Trophoblast cell (in vitro differentiated cells and primary cell): ENCODE data around the gene GDF15.

ENCODE experiments used
- DNase-seq, 2 donors: peaks; one replicate each; pipeline ENCODE4 v3.0.0-alpha.2; 2016
- H2AFZ ChIP-seq: 2 replicates; pipeline ENCODE4 v1.6.1; 2013; ENCODE audit warnings: low read length, moderate library complexity, mild to moderate bottlenecking; ENCODE audit not compliant: insufficient read depth, poor library complexity
- H2AK5ac ChIP-seq: 2 replicates; pipeline ENCODE4 v1.6.1; 2013; ENCODE audit warnings: mild to moderate bottlenecking, low read length
- H2BK120ac ChIP-seq: 2 replicates; pipeline ENCODE4 v1.6.1; 2013; ENCODE audit warnings: low read length, mild to moderate bottlenecking, moderate library complexity; ENCODE audit not compliant: insufficient read depth, poor library complexity
- H2BK12ac ChIP-seq: 2 replicates; pipeline ENCODE4 v1.6.1; 2013; ENCODE audit warnings: mild to moderate bottlenecking, low read length, moderate library complexity
- H2BK5ac ChIP-seq: 2 replicates; pipeline ENCODE4 v1.6.1; 2013; ENCODE audit warnings: low read length, low read depth, moderate library complexity, mild to moderate bottlenecking; ENCODE audit not compliant: poor library complexity
- H3K14ac ChIP-seq: 2 replicates; pipeline ENCODE4 v1.6.1; 2013; ENCODE audit warnings: mild to moderate bottlenecking, low read length
- H3K18ac ChIP-seq: 2 replicates; pipeline ENCODE4 v1.6.1; 2013; ENCODE audit warnings: mild to moderate bottlenecking, low read length
- H3K23ac ChIP-seq: 2 replicates; pipeline ENCODE4 v1.6.1; 2013; ENCODE audit warnings: low read length
- H3K27ac ChIP-seq: 2 replicates; pipeline ENCODE4 v1.5.1; 2013; ENCODE audit warnings: low read depth, mild to moderate bottlenecking, inconsistent platforms, low read length, moderate library complexity
- H3K27me3 ChIP-seq: 2 replicates; pipeline ENCODE4 v1.6.1; 2013; ENCODE audit warnings: inconsistent platforms, mild to moderate bottlenecking, low read length, moderate library complexity; ENCODE audit not compliant: insufficient read depth
- H3K36me3 ChIP-seq, 2 experiments: 1 replicate in 1 of 2; 2 replicates in 1 of 2; pipeline ENCODE4 v1.6.1; 2013; ENCODE audit warnings: low read length in 2 of 2, mild to moderate bottlenecking in 2 of 2, moderate library complexity in 1 of 2; ENCODE audit not compliant: insufficient read depth in 2 of 2, control insufficient read depth in 1 of 2
- H3K4ac ChIP-seq: 2 replicates; pipeline ENCODE4 v1.6.1; 2013; ENCODE audit warnings: low read depth, mild to moderate bottlenecking, low read length, moderate library complexity
- H3K4me1 ChIP-seq, 2 experiments: 1 replicate in 1 of 2; 2 replicates in 1 of 2; pipeline ENCODE4 v1.6.1; 2013; ENCODE audit warnings: low read length in 2 of 2, mild to moderate bottlenecking in 2 of 2, moderate library complexity in 1 of 2; ENCODE audit not compliant: insufficient read depth in 2 of 2, control insufficient read depth in 1 of 2
- H3K4me2 ChIP-seq: 2 replicates; pipeline ENCODE4 v1.6.1; 2013; ENCODE audit warnings: inconsistent platforms, mild to moderate bottlenecking, low read length, moderate library complexity
- H3K4me3 ChIP-seq: 2 replicates; pipeline ENCODE4 v1.5.1; 2013; ENCODE audit warnings: mild to moderate bottlenecking, low read depth, low read length, inconsistent platforms
- H3K79me1 ChIP-seq: one replicate; pipeline ENCODE4 v1.6.1; 2013; ENCODE audit warnings: low read length
- H3K79me2 ChIP-seq: 2 replicates; pipeline ENCODE4 v1.6.1; 2013; ENCODE audit warnings: low read length, mild to moderate bottlenecking; ENCODE audit not compliant: control insufficient read depth, insufficient read depth, poor library complexity
- H3K9ac ChIP-seq: 2 replicates; pipeline ENCODE4 v1.6.1; 2013; ENCODE audit warnings: mild to moderate bottlenecking, low read length
- H3K9me3 ChIP-seq: 2 replicates; pipeline ENCODE4 v1.6.1; 2013; ENCODE audit warnings: low read depth, mild to moderate bottlenecking, control low read depth, inconsistent platforms, low read length; ENCODE audit not compliant: insufficient read depth
- H4K12ac ChIP-seq: 2 replicates; pipeline ENCODE4 v1.6.1; 2013; ENCODE audit warnings: low read depth, mild to moderate bottlenecking, low read length, moderate library complexity
- H4K8ac ChIP-seq: 2 replicates; pipeline ENCODE4 v1.6.1; 2013; ENCODE audit warnings: low read depth, mild to moderate bottlenecking, low read length, moderate library complexity
- H4K91ac ChIP-seq: one replicate; pipeline ENCODE4 v1.6.1; 2013; ENCODE audit warnings: low read depth, mild to moderate bottlenecking, low read length, moderate library complexity
- WGBS: extraction: QIAGEN DNeasy Blood & Tissue Kit; methylation state at CpG from one replicate; pipeline ENCODE4 v1.1.7; 2013; ENCODE audit warnings: missing lambda C conversion rate; ENCODE audit not compliant: insufficient read length, insufficient coverage; ENCODE audit errors: extremely low coverage; 5-methylcytosine and 5-hydroxymethylcytosine counted together

The GDF15 gene

DNA sequence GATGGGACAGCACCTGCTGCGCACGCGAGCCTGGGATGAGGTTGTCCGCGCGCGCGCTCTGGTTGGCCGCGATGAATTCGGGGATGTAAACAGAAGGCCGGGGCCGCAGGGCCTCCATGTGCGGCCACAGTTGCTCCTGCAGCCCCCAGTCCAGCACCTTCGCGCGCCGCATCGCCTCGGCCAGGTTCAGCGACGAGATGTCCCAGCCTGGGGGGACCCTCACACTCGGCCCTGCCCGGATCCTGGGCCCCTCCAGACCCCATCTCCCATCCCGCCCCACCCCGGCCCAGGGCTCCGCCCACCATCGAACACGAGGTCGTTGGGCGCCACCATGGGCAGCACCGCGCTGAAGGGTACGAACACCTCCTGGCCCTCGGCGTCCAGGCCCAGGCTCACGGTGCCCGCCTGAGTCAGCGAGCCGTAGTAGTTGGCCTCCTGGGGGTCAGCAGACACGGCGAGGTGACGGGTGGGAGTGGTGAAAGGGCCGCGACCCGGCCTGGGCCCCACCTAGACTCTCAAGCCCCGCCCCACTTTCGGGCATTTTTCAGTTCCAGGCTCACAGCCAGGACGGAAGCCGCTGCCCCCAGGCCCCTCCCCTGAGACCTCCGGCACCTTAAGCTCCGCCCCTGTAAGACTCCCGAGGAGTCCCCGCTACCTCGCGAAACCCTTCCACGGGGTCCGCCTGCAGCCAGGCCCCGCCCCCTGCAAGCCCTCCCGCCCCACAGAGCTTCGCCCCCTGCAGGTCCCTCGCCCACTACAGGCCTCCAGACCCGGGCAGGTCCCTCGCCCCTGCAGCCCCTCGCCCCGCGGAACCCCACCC lies 50.9 kb downstream of the GDF15 start:
- Histone ChIP-seq H3K9ac (peak overlapping the region; percentile 59), H3K4me3 (peak overlapping the region; percentile 82), H2BK5ac (peak overlapping the region; percentile 36), H2BK120ac (no peak overlapping the region), H2AK5ac (peak overlapping the region; percentile 61), H3K4me1 (peaks cover 39 to 62% of the 10 kb centered on the region in 2 experiments), H3K27me3 (no peaks in the 10 kb centered on the region), H3K18ac (peak overlapping the region; percentile 68), H4K12ac (no peak overlapping the region), H2AFZ (peak overlapping the region; percentile 15), H3K36me3 (peaks cover 23 to 24% of the 10 kb centered on the region in 2 experiments), H3K14ac (peak overlapping the region; percentile 74), H4K8ac (peak overlapping the region; percentile 12), H3K79me1 (peaks cover 41% of the 10 kb centered on the region), H4K91ac (no peak overlapping the region), H3K27ac (peak overlapping the region; percentile 57), H3K23ac (no peak overlapping the region), H3K9me3 (peaks cover 2% of the 10 kb centered on the region), H3K4me2 (peak overlapping the region; percentile 79), H2BK12ac (no peak overlapping the region), H3K4ac (peak overlapping the region; percentile 59), H3K79me2 (peaks cover 16% of the 10 kb centered on the region)
- DNase-seq = peak; percentile 76 to 80
- no CpG with 5 or more reads among the region's 67 CpGs for WGBS

- peak within 1 kb of the TSS; percentile 87 for H3K4ac ChIP-seq
- peak within 1 kb of the TSS; percentile 96 for H4K8ac ChIP-seq
- H3K79me2 ChIP-seq = peaks cover 16% of the 10 kb centered on the region
- DNase-seq = peak in 1 of 2 donors; percentile 57
- peak within 1 kb of the TSS; percentile 98 for H3K18ac ChIP-seq
- H2AK5ac ChIP-seq = peak within 1 kb of the TSS; percentile 97
- peak within 1 kb of the TSS; percentile 79 for H3K4me2 ChIP-seq
- peak within 1 kb of the TSS; percentile 96 for H2BK5ac ChIP-seq
- peak within 1 kb of the TSS; percentile 63 for H2BK12ac ChIP-seq
- peaks cover 39% of the 10 kb centered on the region for H3K79me1 ChIP-seq
- H3K9ac ChIP-seq = peak within 1 kb of the TSS; percentile 86
- peaks cover 37 to 59% of the 10 kb centered on the region in 2 experiments for H3K4me1 ChIP-seq
- peak within 1 kb of the TSS; percentile 97 for H3K27ac ChIP-seq
- peak within 1 kb of the TSS; percentile 65 for H4K12ac ChIP-seq
- no peaks in the 10 kb centered on the region for H3K27me3 ChIP-seq
- peak within 1 kb of the TSS; percentile 84 for H3K14ac ChIP-seq
- peaks cover 2% of the 10 kb centered on the region for H3K9me3 ChIP-seq
- peaks cover 23 to 24% of the 10 kb centered on the region in 2 experiments for H3K36me3 ChIP-seq
- H3K4me3 ChIP-seq = peak within 1 kb of the TSS; percentile 93
- H2AFZ ChIP-seq = peak within 1 kb of the TSS; percentile 85
- H4K91ac ChIP-seq = peak within 1 kb of the TSS; percentile 99
- WGBS = no CpG with 5 or more reads among the region's 99 CpGs
- peak within 1 kb of the TSS; percentile 98 for H2BK120ac ChIP-seq
- H3K23ac ChIP-seq = no peak within 1 kb of the TSS
Observed at GRCh38 chr19:18437491-18438330, 51.8 kb downstream of the GDF15 start, which contains the start of gene ISYNA1. TSS of gene ISYNA1 (minus strand) at chr19:18438133. CDS start at chr19:18437979, 154 bp downstream.

GRCh38 chr19:18438331-18439024 lies 52.5 kb downstream of the GDF15 start:
- H4K91ac ChIP-seq = peak overlapping the region; percentile 99
- H3K27ac ChIP-seq = peak overlapping the region; percentile 97
- H3K27me3 ChIP-seq = no peaks in the 10 kb centered on the region
- H2AK5ac ChIP-seq = peak overlapping the region; percentile 97
- peaks cover 25 to 26% of the 10 kb centered on the region in 2 experiments for H3K36me3 ChIP-seq
- H3K4me2 ChIP-seq = peak overlapping the region; percentile 59
- peaks cover 2% of the 10 kb centered on the region for H3K9me3 ChIP-seq
- peak overlapping the region; percentile 58 for H3K4me3 ChIP-seq
- H3K4me1 ChIP-seq = peaks cover 33 to 55% of the 10 kb centered on the region in 2 experiments
- peak overlapping the region; percentile 26 for H3K9ac ChIP-seq
- H2AFZ ChIP-seq = peak overlapping the region; percentile 85
- H2BK120ac ChIP-seq = peak overlapping the region; percentile 98
- no CpG with 5 or more reads among the region's 24 CpGs for WGBS
- peak overlapping the region; percentile 63 for H2BK12ac ChIP-seq
- peak overlapping the region; percentile 96 for H4K8ac ChIP-seq
- H3K79me2 ChIP-seq = peaks cover 14% of the 10 kb centered on the region
- peak overlapping the region; percentile 49 for H4K12ac ChIP-seq
- H3K23ac ChIP-seq = no peak overlapping the region
- peak overlapping the region; percentile 84 for H3K14ac ChIP-seq
- peak overlapping the region; percentile 98 for H3K18ac ChIP-seq
- peak overlapping the region; percentile 87 for H3K4ac ChIP-seq
- peak overlapping the region; percentile 96 for H2BK5ac ChIP-seq
- H3K79me1 ChIP-seq = peaks cover 32% of the 10 kb centered on the region
- DNase-seq = peak; percentile 53 to 54
